ENCODE results near the gene FAM210A. TPM values are rescaled to one million over a fixed set of nuclear protein-coding genes. Genes with fewer than 3 reads are reported as not detected.
"Not testable (repeated sequence)": the region's sequence is repeated elsewhere in the genome, so short reads cannot be mapped to it uniquely, and the experiment has no call there.

FAM210A gene
- total and polyA plus RNA-seq, 2 donors (not counting 1 experiment from before 2014, with no cell fraction given) = 4.2 to 11.4 TPM

GRCh38 chr18:13700153-13700552 lies 26.2 kb downstream of the FAM210A start:
- H3K4me3 Mint-ChIP-seq = peak overlapping the region; percentile 4
- H3K4me2 ChIP-seq (replicated peaks; ENCODE audit: low read depth, low read length, poor library complexity, severe bottlenecking) = peak overlapping the region; percentile 22
- H3K36me3 ChIP-seq (replicated peaks in 1 of 2; ENCODE audit: control extremely low read depth in 1 of 2, control insufficient read depth in 1 of 2, extremely low read depth in 1 of 2, insufficient read depth in 2 of 2, low read length in 1 of 2) = no peaks in the 10 kb centered on the region
- no peak overlapping the region for H3K4me3 ChIP-seq (ENCODE audit: control extremely low read depth in 1 of 5, extremely low read depth in 1 of 5, insufficient read depth in 1 of 5, low read depth in 2 of 5, low read length in 4 of 5)
- peak overlapping the region in 1 of 2 donors; percentile 21 for H3K27ac ChIP-seq (ENCODE audit: low read length in 2 of 2)
- peak overlapping the region; percentile 10 for H3K27ac Mint-ChIP-seq
- peak; percentile 45 for ATAC-seq (ENCODE audit: low read depth)
- POLR2A ChIA-PET = no interaction called here
- peaks cover 20% of the 10 kb centered on the region for H3K4me1 Mint-ChIP-seq
- WGBS (ENCODE audit: insufficient coverage) = 17% methylated on average over 1 of the region's 1 CpG
- H3K9me3 ChIP-seq (ENCODE audit: control extremely low read depth in 1 of 3, control insufficient read depth in 2 of 3, insufficient read depth in 1 of 3, low read length in 2 of 3) = peaks cover 4 to 33% (median 11%) of the 10 kb centered on the region in 3 donors
- H3K27me3 Mint-ChIP-seq = no peaks in the 10 kb centered on the region
- H2AFZ ChIP-seq (ENCODE audit: insufficient read depth, low read depth, low read length, poor library complexity, severe bottlenecking) = no peak overlapping the region
- TF ChIP-seq EZH2 (IDR thresholded peaks at IDR 0.05; ENCODE audit: borderline replicate concordance, insufficient read depth, low read depth, low read length, poor library complexity, severe bottlenecking) (no peak), CTCF (IDR thresholded peaks at IDR 0.05) (no peak)
- CTCF ChIA-PET = no interaction called here
- no peaks in the 10 kb centered on the region for H3K27me3 ChIP-seq (replicated peaks in 1 of 4; ENCODE audit: control extremely low read depth in 1 of 4, control insufficient read depth in 3 of 4, insufficient read depth in 4 of 4, low read length in 3 of 4)
- peaks cover 11 to 13% of the 10 kb centered on the region in 2 donors for H3K4me1 ChIP-seq (ENCODE audit: control insufficient read depth in 2 of 2, insufficient read depth in 2 of 2, low read length in 2 of 2)
- peaks cover 7% of the 10 kb centered on the region for H3K9me3 Mint-ChIP-seq (ENCODE audit: insufficient read depth)
- DNase-seq = peak; percentile 25
- intact Hi-C loops (cut with micrococcal nuclease) = no loop called here
- H4K20me1 ChIP-seq (ENCODE audit: control insufficient read depth, insufficient read depth, low read length, poor library complexity, severe bottlenecking) = peaks cover 8% of the 10 kb centered on the region
- H3K9ac ChIP-seq (ENCODE audit: low read length) = no peak overlapping the region
- H3K79me2 ChIP-seq (ENCODE audit: control insufficient read depth, insufficient read depth, low read length) = peaks cover 54% of the 10 kb centered on the region

GRCh38 chr18:13696961-13697360 lies 29.4 kb downstream of the FAM210A start:
- Histone ChIP-seq H3K4me2 (replicated peaks; ENCODE audit: low read depth, low read length, poor library complexity, severe bottlenecking) (no peak overlapping the region), H3K9me3 (ENCODE audit: control extremely low read depth in 1 of 3, control insufficient read depth in 2 of 3, insufficient read depth in 1 of 3, low read length in 2 of 3) (peaks cover 0 to 13% (median 7%) of the 10 kb centered on the region in 3 donors), H2AFZ (ENCODE audit: insufficient read depth, low read depth, low read length, poor library complexity, severe bottlenecking) (no peak overlapping the region), H3K4me1 (ENCODE audit: control insufficient read depth in 2 of 2, insufficient read depth in 2 of 2, low read length in 2 of 2) (peaks cover 11 to 13% of the 10 kb centered on the region in 2 donors), H3K4me3 (ENCODE audit: control extremely low read depth in 1 of 5, extremely low read depth in 1 of 5, insufficient read depth in 1 of 5, low read depth in 2 of 5, low read length in 4 of 5) (no peak overlapping the region), H3K79me2 (ENCODE audit: control insufficient read depth, insufficient read depth, low read length) (peaks cover 54% of the 10 kb centered on the region), H3K9ac (ENCODE audit: low read length) (no peak overlapping the region), H3K36me3 (replicated peaks in 1 of 2; ENCODE audit: control extremely low read depth in 1 of 2, control insufficient read depth in 1 of 2, extremely low read depth in 1 of 2, insufficient read depth in 2 of 2, low read length in 1 of 2) (no peaks in the 10 kb centered on the region), H3K27ac (ENCODE audit: low read length in 2 of 2) (no peak overlapping the region), H4K20me1 (ENCODE audit: control insufficient read depth, insufficient read depth, low read length, poor library complexity, severe bottlenecking) (peaks cover 8% of the 10 kb centered on the region), H3K27me3 (replicated peaks in 1 of 4; ENCODE audit: control extremely low read depth in 1 of 4, control insufficient read depth in 3 of 4, insufficient read depth in 4 of 4, low read length in 3 of 4) (no peaks in the 10 kb centered on the region)
- Mint-ChIP-seq H3K9me3 (ENCODE audit: insufficient read depth) (peaks cover 3% of the 10 kb centered on the region), H3K27ac (no peak overlapping the region), H3K4me1 (peaks cover 35% of the 10 kb centered on the region), H3K27me3 (no peaks in the 10 kb centered on the region), H3K4me3 (no peak overlapping the region)
- WGBS (ENCODE audit: insufficient coverage) = 80% methylated on average over 1 of the region's 3 CpGs
- TF ChIP-seq EZH2 (IDR thresholded peaks at IDR 0.05; ENCODE audit: borderline replicate concordance, insufficient read depth, low read depth, low read length, poor library complexity, severe bottlenecking) (no peak), CTCF (IDR thresholded peaks at IDR 0.05) (no peak)
- intact Hi-C loops (cut with micrococcal nuclease) = no loop called here
- ChIA-PET CTCF (interaction anchor here (0.6 kb wide), 1 partner anchor 159 kb away, joined by 4 read pairs; no protein-coding TSS in a partner anchor), POLR2A (no interaction called here)
- ATAC-seq (ENCODE audit: low read depth) (no peak), DNase-seq (no peak)

GRCh38 chr18:13695337-13695736 lies 31.0 kb downstream of the FAM210A start:
- H3K4me3 ChIP-seq (ENCODE audit: control extremely low read depth in 1 of 5, extremely low read depth in 1 of 5, insufficient read depth in 1 of 5, low read depth in 2 of 5, low read length in 4 of 5); CTCF ChIA-PET; H3K9ac ChIP-seq (ENCODE audit: low read length); H3K36me3 ChIP-seq (replicated peaks in 1 of 2; ENCODE audit: control extremely low read depth in 1 of 2, control insufficient read depth in 1 of 2, extremely low read depth in 1 of 2, insufficient read depth in 2 of 2, low read length in 1 of 2); H3K4me3 Mint-ChIP-seq; H3K27ac Mint-ChIP-seq; intact Hi-C loops (cut with micrococcal nuclease); H2AFZ ChIP-seq (ENCODE audit: insufficient read depth, low read depth, low read length, poor library complexity, severe bottlenecking); H3K27me3 Mint-ChIP-seq; H3K27ac ChIP-seq (ENCODE audit: low read length in 2 of 2); H4K20me1 ChIP-seq (ENCODE audit: control insufficient read depth, insufficient read depth, low read length, poor library complexity, severe bottlenecking); ATAC-seq (ENCODE audit: low read depth); H3K27me3 ChIP-seq (replicated peaks in 1 of 4; ENCODE audit: control extremely low read depth in 1 of 4, control insufficient read depth in 3 of 4, insufficient read depth in 4 of 4, low read length in 3 of 4); H3K9me3 Mint-ChIP-seq (ENCODE audit: insufficient read depth); H3K9me3 ChIP-seq (ENCODE audit: control extremely low read depth in 1 of 3, control insufficient read depth in 2 of 3, insufficient read depth in 1 of 3, low read length in 2 of 3); DNase-seq; H3K4me1 ChIP-seq (ENCODE audit: control insufficient read depth in 2 of 2, insufficient read depth in 2 of 2, low read length in 2 of 2); H3K4me2 ChIP-seq (replicated peaks; ENCODE audit: low read depth, low read length, poor library complexity, severe bottlenecking); POLR2A ChIA-PET: not testable (repeated sequence)
- H3K4me1 Mint-ChIP-seq = peaks cover 31% of the 10 kb centered on the region
- WGBS (ENCODE audit: insufficient coverage) = no CpG with 5 or more reads among the region's 5 CpGs
- peaks cover 48% of the 10 kb centered on the region for H3K79me2 ChIP-seq (ENCODE audit: control insufficient read depth, insufficient read depth, low read length)
